ENCODE results near the gene TMEM150A.
A peak's percentile ranks its signal among the peaks of the same experiment; 100 is the strongest.

The TMEM150A gene

DNA sequence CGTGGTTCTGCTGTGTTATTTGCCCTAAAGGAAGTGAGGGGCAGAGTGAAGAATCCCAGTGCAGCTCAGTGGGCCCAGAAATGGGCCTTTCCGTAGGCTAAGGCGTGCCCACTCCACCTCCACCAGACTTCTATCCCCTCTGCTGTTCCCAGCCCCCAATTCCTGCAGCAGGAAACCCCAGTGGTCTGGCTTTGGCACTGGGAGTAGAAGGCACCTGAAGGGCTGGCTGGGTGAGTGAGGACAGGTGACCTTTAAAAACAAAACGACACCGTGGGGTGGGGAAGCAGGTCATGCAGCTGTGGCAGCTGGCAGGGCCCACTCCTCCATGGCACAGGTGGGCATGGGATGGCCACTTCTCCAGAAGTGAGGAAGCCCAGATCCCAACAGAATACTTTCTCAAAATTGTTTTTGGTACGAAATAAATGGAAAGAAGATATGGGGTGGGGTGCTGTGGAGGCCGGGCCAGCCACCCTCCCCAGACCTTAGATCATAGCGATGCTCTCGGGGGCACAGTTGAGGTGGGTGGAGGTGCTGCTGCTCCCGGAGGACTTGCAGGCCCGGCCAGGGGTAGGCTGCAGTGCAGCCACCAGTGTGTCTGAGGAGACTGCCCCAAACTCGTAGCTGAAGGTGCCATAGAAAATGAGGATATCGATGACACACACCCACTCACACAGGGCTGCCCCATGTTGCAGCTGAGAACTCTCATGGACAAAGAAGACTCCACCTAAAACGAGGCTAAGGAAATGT lies 3.7 kb downstream of the TMEM150A start:
- Histone ChIP-seq H3K27me3 (ENCODE audit: insufficient read depth, low read length, poor library complexity) (no peaks in the 10 kb centered on the region), H4K8ac (ENCODE audit: low read depth, low read length) (no peak overlapping the region), H3K4me1 (ENCODE audit: control insufficient read depth, low read depth, low read length) (peaks cover 5% of the 10 kb centered on the region), H2AK5ac (ENCODE audit: low read length) (no peak overlapping the region), H3K9ac (ENCODE audit: low read length) (no peak overlapping the region), H2BK120ac (ENCODE audit: low read depth, low read length) (no peak overlapping the region), H2BK15ac (replicated peaks; ENCODE audit: low read depth) (no peak overlapping the region), H3K79me2 (ENCODE audit: control insufficient read depth, insufficient read depth, low read length) (peaks cover 15% of the 10 kb centered on the region), H3K36me3 (ENCODE audit: control insufficient read depth, insufficient read depth, low read length) (peaks cover 8% of the 10 kb centered on the region), H4K5ac (ENCODE audit: low read length) (no peak overlapping the region), H3K56ac (ENCODE audit: low read length) (no peak overlapping the region), H3K4ac (ENCODE audit: low read depth, low read length) (no peak overlapping the region), H3K18ac (ENCODE audit: low read length) (no peak overlapping the region), H2BK5ac (ENCODE audit: low read length) (no peak overlapping the region), H3K4me2 (ENCODE audit: low read length) (no peak overlapping the region), H3K4me3 (ENCODE audit: low read length) (no peak overlapping the region), H3K23ac (ENCODE audit: low read length) (no peak overlapping the region), H3K79me1 (ENCODE audit: low read length) (peaks cover 22% of the 10 kb centered on the region), H3K27ac (ENCODE audit: low read depth, low read length) (no peak overlapping the region)
- no peak for DNase-seq
- WGBS (ENCODE audit: extremely low coverage, insufficient coverage, low lambda C conversion rate) = no CpG with 5 or more reads among the region's 14 CpGs

DNA sequence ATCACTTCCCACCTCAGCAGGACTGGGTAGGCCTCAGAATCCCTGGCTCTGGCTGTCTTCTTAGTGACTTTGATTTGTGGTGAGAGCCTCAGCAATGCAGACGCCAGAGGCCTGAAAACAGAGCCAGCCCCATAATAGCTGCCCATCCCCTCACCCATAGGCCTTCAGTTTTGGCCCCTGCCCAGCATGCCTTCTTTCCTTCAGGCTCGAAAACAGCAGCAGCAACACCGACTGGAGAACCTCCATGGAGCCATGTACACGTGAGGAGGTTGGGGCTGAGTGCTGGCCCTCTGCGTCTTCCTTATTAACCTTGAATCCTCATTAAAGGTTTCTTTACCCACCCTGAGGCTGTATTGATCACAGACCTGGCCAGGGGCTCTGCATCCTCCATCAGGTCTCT lies 5.3 kb downstream of the TMEM150A start:
- Histone ChIP-seq H2AK5ac (ENCODE audit: low read length) (no peak overlapping the region), H3K36me3 (ENCODE audit: control insufficient read depth, insufficient read depth, low read length) (peaks cover 8% of the 10 kb centered on the region), H4K8ac (ENCODE audit: low read depth, low read length) (no peak overlapping the region), H2BK5ac (ENCODE audit: low read length) (no peak overlapping the region), H3K79me2 (ENCODE audit: control insufficient read depth, insufficient read depth, low read length) (peaks cover 15% of the 10 kb centered on the region), H3K27ac (ENCODE audit: low read depth, low read length) (no peak overlapping the region), H3K9ac (ENCODE audit: low read length) (no peak overlapping the region), H2BK120ac (ENCODE audit: low read depth, low read length) (no peak overlapping the region), H3K56ac (ENCODE audit: low read length) (no peak overlapping the region), H3K4ac (ENCODE audit: low read depth, low read length) (no peak overlapping the region), H3K4me2 (ENCODE audit: low read length) (no peak overlapping the region), H3K27me3 (ENCODE audit: insufficient read depth, low read length, poor library complexity) (no peaks in the 10 kb centered on the region), H4K5ac (ENCODE audit: low read length) (no peak overlapping the region), H3K23ac (ENCODE audit: low read length) (no peak overlapping the region), H3K4me3 (ENCODE audit: low read length) (no peak overlapping the region), H3K18ac (ENCODE audit: low read length) (no peak overlapping the region), H3K79me1 (ENCODE audit: low read length) (peaks cover 22% of the 10 kb centered on the region), H2BK15ac (replicated peaks; ENCODE audit: low read depth) (no peak overlapping the region), H3K4me1 (ENCODE audit: control insufficient read depth, low read depth, low read length) (peaks cover 5% of the 10 kb centered on the region)
- no CpG with 5 or more reads among the region's 5 CpGs for WGBS (ENCODE audit: extremely low coverage, insufficient coverage, low lambda C conversion rate)
- DNase-seq = no peak

DNA sequence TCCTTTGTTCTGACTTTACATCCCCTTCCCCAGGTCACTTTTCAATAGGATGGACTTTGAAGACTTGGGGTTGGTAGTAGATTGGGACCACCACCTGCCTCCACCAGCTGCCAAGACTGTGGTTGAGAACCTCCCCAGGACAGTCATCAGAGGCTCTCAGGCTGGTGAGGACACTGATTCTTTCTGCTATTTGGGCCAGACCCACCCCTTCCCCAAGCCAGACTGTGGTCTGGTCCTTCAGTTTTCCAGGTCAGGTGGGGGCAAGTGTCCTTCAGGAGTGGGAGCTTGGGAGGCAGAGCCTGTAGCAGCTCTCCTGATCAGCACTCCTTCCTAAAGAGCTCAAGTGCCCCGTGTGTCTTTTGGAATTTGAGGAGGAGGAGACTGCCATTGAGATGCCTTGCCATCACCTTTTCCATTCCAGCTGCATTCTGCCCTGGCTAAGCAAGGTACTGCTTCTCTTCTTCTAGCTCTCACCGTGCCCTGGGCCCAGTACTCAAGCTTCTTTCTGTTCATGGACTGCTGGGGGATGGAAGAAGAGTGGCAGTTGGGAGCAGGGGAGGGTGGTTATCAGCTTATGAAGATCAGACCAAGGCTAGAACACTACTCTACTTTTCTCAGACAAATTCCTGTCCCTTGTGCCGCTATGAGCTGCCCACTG lies 5.9 kb downstream of the TMEM150A start:
- Histone ChIP-seq H3K9ac (ENCODE audit: low read length) (peak overlapping the region; percentile 85), H3K23ac (ENCODE audit: low read length) (no peak overlapping the region), H2AK5ac (ENCODE audit: low read length) (no peak overlapping the region), H2BK5ac (ENCODE audit: low read length) (no peak overlapping the region), H3K18ac (ENCODE audit: low read length) (no peak overlapping the region), H4K5ac (ENCODE audit: low read length) (no peak overlapping the region), H3K79me2 (ENCODE audit: control insufficient read depth, insufficient read depth, low read length) (peaks cover 15% of the 10 kb centered on the region), H4K8ac (ENCODE audit: low read depth, low read length) (no peak overlapping the region), H3K27ac (ENCODE audit: low read depth, low read length) (no peak overlapping the region), H3K79me1 (ENCODE audit: low read length) (peaks cover 20% of the 10 kb centered on the region), H3K27me3 (ENCODE audit: insufficient read depth, low read length, poor library complexity) (no peaks in the 10 kb centered on the region), H3K56ac (ENCODE audit: low read length) (peak overlapping the region; percentile 92), H3K4me2 (ENCODE audit: low read length) (peak overlapping the region; percentile 92), H3K4me1 (ENCODE audit: control insufficient read depth, low read depth, low read length) (peaks cover 4% of the 10 kb centered on the region), H3K4me3 (ENCODE audit: low read length) (peak overlapping the region; percentile 77), H2BK15ac (replicated peaks; ENCODE audit: low read depth) (no peak overlapping the region), H2BK120ac (ENCODE audit: low read depth, low read length) (no peak overlapping the region), H3K36me3 (ENCODE audit: control insufficient read depth, insufficient read depth, low read length) (peaks cover 8% of the 10 kb centered on the region), H3K4ac (ENCODE audit: low read depth, low read length) (no peak overlapping the region)
- no CpG with 5 or more reads among the region's 3 CpGs for WGBS (ENCODE audit: extremely low coverage, insufficient coverage, low lambda C conversion rate)
- DNase-seq = no peak

DNA sequence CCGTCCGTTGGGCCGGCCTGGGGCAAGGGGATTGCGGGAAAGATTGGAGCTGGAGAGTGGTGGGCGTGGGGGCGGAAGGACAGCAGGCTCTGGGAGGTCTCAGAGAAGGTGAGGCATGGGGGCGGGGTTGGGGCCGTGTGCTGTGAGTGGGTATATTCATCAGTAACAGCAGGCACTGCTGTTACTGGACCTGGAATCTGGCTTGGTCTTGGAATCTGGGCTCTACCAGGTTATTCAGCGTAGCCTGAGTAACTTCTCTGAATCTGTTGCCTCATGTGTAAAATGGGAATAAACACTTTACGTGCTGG lies 6.5 kb downstream of the TMEM150A start:
- peak overlapping the region; percentile 58 for H3K4ac ChIP-seq (ENCODE audit: low read depth, low read length)
- H3K18ac ChIP-seq (ENCODE audit: low read length) = peak overlapping the region; percentile 51
- H3K79me2 ChIP-seq (ENCODE audit: control insufficient read depth, insufficient read depth, low read length) = peaks cover 15% of the 10 kb centered on the region
- DNase-seq = no peak
- H2BK5ac ChIP-seq (ENCODE audit: low read length) = peak overlapping the region; percentile 27
- H3K36me3 ChIP-seq (ENCODE audit: control insufficient read depth, insufficient read depth, low read length) = peaks cover 8% of the 10 kb centered on the region
- no peak overlapping the region for H3K23ac ChIP-seq (ENCODE audit: low read length)
- peak overlapping the region; percentile 92 for H3K56ac ChIP-seq (ENCODE audit: low read length)
- H3K9ac ChIP-seq (ENCODE audit: low read length) = peak overlapping the region; percentile 85
- no CpG with 5 or more reads among the region's 10 CpGs for WGBS (ENCODE audit: extremely low coverage, insufficient coverage, low lambda C conversion rate)
- no peaks in the 10 kb centered on the region for H3K27me3 ChIP-seq (ENCODE audit: insufficient read depth, low read length, poor library complexity)
- no peak overlapping the region for H2BK15ac ChIP-seq (replicated peaks; ENCODE audit: low read depth)
- no peak overlapping the region for H3K27ac ChIP-seq (ENCODE audit: low read depth, low read length)
- no peak overlapping the region for H2BK120ac ChIP-seq (ENCODE audit: low read depth, low read length)
- peaks cover 18% of the 10 kb centered on the region for H3K79me1 ChIP-seq (ENCODE audit: low read length)
- no peak overlapping the region for H4K5ac ChIP-seq (ENCODE audit: low read length)
- peaks cover 2% of the 10 kb centered on the region for H3K4me1 ChIP-seq (ENCODE audit: control insufficient read depth, low read depth, low read length)
- no peak overlapping the region for H2AK5ac ChIP-seq (ENCODE audit: low read length)
- peak overlapping the region; percentile 92 for H3K4me2 ChIP-seq (ENCODE audit: low read length)
- peak overlapping the region; percentile 77 for H3K4me3 ChIP-seq (ENCODE audit: low read length)
- H4K8ac ChIP-seq (ENCODE audit: low read depth, low read length) = no peak overlapping the region

DNA sequence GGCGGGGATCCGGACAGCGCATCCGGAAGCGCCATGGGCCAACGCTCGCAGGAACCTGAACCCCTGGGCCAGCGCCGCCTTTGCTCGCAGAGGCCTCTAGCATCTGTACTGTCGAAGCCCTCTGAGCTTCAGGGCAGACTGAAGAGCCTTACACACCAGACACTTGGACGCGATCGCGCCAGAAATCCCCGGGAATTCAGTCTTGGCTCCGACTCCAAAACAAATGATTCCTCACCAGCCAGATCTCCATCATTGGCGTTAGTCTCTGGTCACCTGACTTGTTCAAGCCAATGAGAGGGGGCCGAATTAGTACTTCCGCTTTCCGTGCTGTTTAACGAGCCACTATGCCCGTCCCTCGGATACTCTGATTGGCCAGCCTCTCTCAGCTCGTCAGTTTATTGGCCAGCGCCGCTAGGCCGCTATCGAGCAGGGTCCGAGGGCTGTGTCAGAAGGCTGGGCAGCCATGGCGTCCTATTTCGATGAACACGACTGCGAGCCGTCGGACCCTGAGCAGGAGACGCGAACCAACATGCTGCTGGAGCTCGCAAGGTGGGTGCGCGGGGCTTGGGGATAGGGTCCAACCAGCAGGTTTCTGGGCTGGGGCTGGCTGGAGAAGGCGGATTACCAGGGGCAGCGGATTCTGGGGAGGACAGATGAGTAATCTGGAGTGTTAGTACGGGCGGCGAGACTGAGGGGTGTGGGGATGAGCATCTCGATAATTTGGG lies 7.0 kb downstream of the TMEM150A start, which contains the start of gene RNF181:
Gene RNF181 (plus strand): TSS at position 445 of the 725 bp plus-strand sequence. CDS start 19 bp downstream, at position 464.
- peak within 1 kb of the TSS; percentile 92 for H3K4me2 ChIP-seq (ENCODE audit: low read length)
- DNase-seq = peak; percentile 99

More for the DNA sequence above, 7.0 kb downstream of the TMEM150A start, which contains the start of gene RNF181:
- Histone ChIP-seq H3K27ac (ENCODE audit: low read depth, low read length) (peak within 1 kb of the TSS; percentile 51), H2AK5ac (ENCODE audit: low read length) (no peak within 1 kb of the TSS), H4K5ac (ENCODE audit: low read length) (no peak within 1 kb of the TSS), H3K79me2 (ENCODE audit: control insufficient read depth, insufficient read depth, low read length) (peaks cover 15% of the 10 kb centered on the region), H3K4me1 (ENCODE audit: control insufficient read depth, low read depth, low read length) (peaks cover 2% of the 10 kb centered on the region), H2BK120ac (ENCODE audit: low read depth, low read length) (no peak within 1 kb of the TSS), H4K8ac (ENCODE audit: low read depth, low read length) (no peak within 1 kb of the TSS), H3K23ac (ENCODE audit: low read length) (no peak within 1 kb of the TSS), H3K18ac (ENCODE audit: low read length) (peak within 1 kb of the TSS; percentile 76), H3K9ac (ENCODE audit: low read length) (peak within 1 kb of the TSS; percentile 90), H3K36me3 (ENCODE audit: control insufficient read depth, insufficient read depth, low read length) (peaks cover 8% of the 10 kb centered on the region), H2BK15ac (replicated peaks; ENCODE audit: low read depth) (no peak within 1 kb of the TSS), H3K4me3 (ENCODE audit: low read length) (peak within 1 kb of the TSS; percentile 85), H3K79me1 (ENCODE audit: low read length) (peaks cover 18% of the 10 kb centered on the region), H2BK5ac (ENCODE audit: low read length) (peak within 1 kb of the TSS; percentile 57), H3K56ac (ENCODE audit: low read length) (peak within 1 kb of the TSS; percentile 94), H3K4ac (ENCODE audit: low read depth, low read length) (peak within 1 kb of the TSS; percentile 58), H3K27me3 (ENCODE audit: insufficient read depth, low read length, poor library complexity) (no peaks in the 10 kb centered on the region)
- WGBS (ENCODE audit: extremely low coverage, insufficient coverage, low lambda C conversion rate) = no CpG with 5 or more reads among the region's 47 CpGs

Measured in mesendoderm (in vitro differentiated cells).